SK-N-SH (cell line): ENCODE data around the gene TES.

Experiments used
- EP300 ChIP-seq, 2 experiments: IDR thresholded peaks; 2 replicates each; pipeline versions ENCODE4 v1.4.0 to v1.6.1; 2012; ENCODE audit warnings: borderline replicate concordance in 1 of 2, low read depth in 1 of 2, low read length in 1 of 2
- EZH2phosphoT487 ChIP-seq: fragments of 200-600 bp; sonication (generic); IDR thresholded peaks from 2 replicates; pipeline ENCODE4 v1.6.1; 2017; ENCODE audit warnings: low read depth, mixed run types, mild to moderate bottlenecking, antibody characterized with exemption, moderate library complexity, borderline replicate concordance
- FOXM1 ChIP-seq: IDR thresholded peaks from 2 replicates; pipeline ENCODE4 v1.4.0; 2012; ENCODE audit warnings: low read depth, mild to moderate bottlenecking
- POLR2AphosphoS5 ChIP-seq: IDR thresholded peaks from 2 replicates; pipeline ENCODE4 v1.6.1; 2012; ENCODE audit warnings: low read depth, low read length
- RAD21 ChIP-seq: IDR thresholded peaks from 2 replicates; pipeline ENCODE4 v1.6.1; 2012; ENCODE audit warnings: mild to moderate bottlenecking, low read length
- RFX5 ChIP-seq: IDR thresholded peaks from 2 replicates; pipeline ENCODE4 v1.6.1; 2012; ENCODE audit warnings: mild to moderate bottlenecking, improper control_type of control experiment, low read length
- TAF1 ChIP-seq: IDR thresholded peaks from 2 replicates; pipeline ENCODE4 v1.6.1; 2012; ENCODE audit warnings: low read depth, mild to moderate bottlenecking, low read length, moderate library complexity, borderline replicate concordance
- YY1 ChIP-seq: IDR thresholded peaks from 2 replicates; pipeline ENCODE4 v1.4.0; 2012; ENCODE audit warnings: low read depth, mild to moderate bottlenecking
- TF ChIP-seq, protein P1 (sequence below): fragments of 200-600 bp; sonication (generic); IDR thresholded peaks from 2 replicates; pipeline ENCODE4 v1.6.1; 2017; ENCODE audit warnings: antibody characterized with exemption, mild to moderate bottlenecking, moderate library complexity
- TF ChIP-seq, protein P2 (sequence below): IDR thresholded peaks from 2 replicates; pipeline ENCODE4 v1.6.1; 2012; ENCODE audit warnings: mild to moderate bottlenecking, low read depth, low read length, moderate library complexity

DNA sequence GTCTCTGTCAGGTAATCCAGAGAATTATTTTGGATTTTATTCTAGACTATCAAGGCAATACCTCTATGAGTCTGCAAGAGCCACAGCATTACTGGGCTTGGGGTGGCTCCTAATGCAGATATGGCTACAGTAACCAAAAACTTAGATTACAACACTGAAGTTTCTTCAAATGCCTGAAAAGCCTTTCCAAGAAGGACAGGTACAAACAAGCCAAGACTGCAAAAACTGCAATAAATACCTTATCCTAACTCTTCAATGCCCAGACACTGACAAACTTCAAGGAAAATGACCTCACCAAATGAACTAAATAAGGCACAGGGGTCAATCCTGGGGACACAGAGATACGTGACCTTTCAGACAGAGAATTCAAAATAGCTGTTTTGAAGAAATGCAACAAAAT is 82.0 kb downstream of the TES start:
- TF ChIP-seq, protein P1, sequence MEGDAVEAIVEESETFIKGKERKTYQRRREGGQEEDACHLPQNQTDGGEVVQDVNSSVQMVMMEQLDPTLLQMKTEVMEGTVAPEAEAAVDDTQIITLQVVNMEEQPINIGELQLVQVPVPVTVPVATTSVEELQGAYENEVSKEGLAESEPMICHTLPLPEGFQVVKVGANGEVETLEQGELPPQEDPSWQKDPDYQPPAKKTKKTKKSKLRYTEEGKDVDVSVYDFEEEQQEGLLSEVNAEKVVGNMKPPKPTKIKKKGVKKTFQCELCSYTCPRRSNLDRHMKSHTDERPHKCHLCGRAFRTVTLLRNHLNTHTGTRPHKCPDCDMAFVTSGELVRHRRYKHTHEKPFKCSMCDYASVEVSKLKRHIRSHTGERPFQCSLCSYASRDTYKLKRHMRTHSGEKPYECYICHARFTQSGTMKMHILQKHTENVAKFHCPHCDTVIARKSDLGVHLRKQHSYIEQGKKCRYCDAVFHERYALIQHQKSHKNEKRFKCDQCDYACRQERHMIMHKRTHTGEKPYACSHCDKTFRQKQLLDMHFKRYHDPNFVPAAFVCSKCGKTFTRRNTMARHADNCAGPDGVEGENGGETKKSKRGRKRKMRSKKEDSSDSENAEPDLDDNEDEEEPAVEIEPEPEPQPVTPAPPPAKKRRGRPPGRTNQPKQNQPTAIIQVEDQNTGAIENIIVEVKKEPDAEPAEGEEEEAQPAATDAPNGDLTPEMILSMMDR = no peak
- no peak for TF ChIP-seq YY1
- TF ChIP-seq, protein P2, sequence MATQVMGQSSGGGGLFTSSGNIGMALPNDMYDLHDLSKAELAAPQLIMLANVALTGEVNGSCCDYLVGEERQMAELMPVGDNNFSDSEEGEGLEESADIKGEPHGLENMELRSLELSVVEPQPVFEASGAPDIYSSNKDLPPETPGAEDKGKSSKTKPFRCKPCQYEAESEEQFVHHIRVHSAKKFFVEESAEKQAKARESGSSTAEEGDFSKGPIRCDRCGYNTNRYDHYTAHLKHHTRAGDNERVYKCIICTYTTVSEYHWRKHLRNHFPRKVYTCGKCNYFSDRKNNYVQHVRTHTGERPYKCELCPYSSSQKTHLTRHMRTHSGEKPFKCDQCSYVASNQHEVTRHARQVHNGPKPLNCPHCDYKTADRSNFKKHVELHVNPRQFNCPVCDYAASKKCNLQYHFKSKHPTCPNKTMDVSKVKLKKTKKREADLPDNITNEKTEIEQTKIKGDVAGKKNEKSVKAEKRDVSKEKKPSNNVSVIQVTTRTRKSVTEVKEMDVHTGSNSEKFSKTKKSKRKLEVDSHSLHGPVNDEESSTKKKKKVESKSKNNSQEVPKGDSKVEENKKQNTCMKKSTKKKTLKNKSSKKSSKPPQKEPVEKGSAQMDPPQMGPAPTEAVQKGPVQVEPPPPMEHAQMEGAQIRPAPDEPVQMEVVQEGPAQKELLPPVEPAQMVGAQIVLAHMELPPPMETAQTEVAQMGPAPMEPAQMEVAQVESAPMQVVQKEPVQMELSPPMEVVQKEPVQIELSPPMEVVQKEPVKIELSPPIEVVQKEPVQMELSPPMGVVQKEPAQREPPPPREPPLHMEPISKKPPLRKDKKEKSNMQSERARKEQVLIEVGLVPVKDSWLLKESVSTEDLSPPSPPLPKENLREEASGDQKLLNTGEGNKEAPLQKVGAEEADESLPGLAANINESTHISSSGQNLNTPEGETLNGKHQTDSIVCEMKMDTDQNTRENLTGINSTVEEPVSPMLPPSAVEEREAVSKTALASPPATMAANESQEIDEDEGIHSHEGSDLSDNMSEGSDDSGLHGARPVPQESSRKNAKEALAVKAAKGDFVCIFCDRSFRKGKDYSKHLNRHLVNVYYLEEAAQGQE = no peak
- TF ChIP-seq RFX5 = no peak
- no peak for TF ChIP-seq FOXM1
- TF ChIP-seq RAD21 = no peak
- no peak for TF ChIP-seq POLR2AphosphoS5
- TF ChIP-seq TAF1 = no peak
- no peak for TF ChIP-seq EP300 (IDR thresholded peaks at IDR 0.05; ENCODE audit: borderline replicate concordance in 1 of 2, low read depth in 1 of 2, low read length in 1 of 2)
- no peak for TF ChIP-seq EZH2phosphoT487
